Smooth muscle cell (in vitro differentiated cells): ENCODE data around the gene TET3. TPM values are rescaled to one million over a fixed set of nuclear protein-coding genes. Genes with fewer than 3 reads are reported as not detected.

Experiments
- DNase-seq: peaks from one replicate; lab custom pipeline; 2025; ENCODE audit not compliant: unreplicated experiment; lab: John Stamatoyannopoulos, UW
- H2AFZ ChIP-seq: fragments of 200-600 bp; sonication (generic); 2 replicates; pipeline ENCODE4 v1.6.0; 2016; ENCODE audit warnings: antibody characterized with exemption, low read depth, mild to moderate bottlenecking
- H3F3A ChIP-seq: fragments of 200-600 bp; sonication (generic); 2 replicates; pipeline ENCODE4 v1.6.0; 2017; ENCODE audit warnings: antibody characterized with exemption, low read depth
- H3K27ac ChIP-seq: fragments of 200-600 bp; sonication (generic); 2 replicates; pipeline ENCODE4 v1.5.1; 2016; ENCODE audit warnings: low read depth, mild to moderate bottlenecking
- H3K27me3 ChIP-seq: fragments of 200-600 bp; sonication (generic); 2 replicates; pipeline ENCODE4 v1.6.1; 2016; ENCODE audit warnings: low read depth, mild to moderate bottlenecking
- H3K36me3 ChIP-seq: fragments of 200-600 bp; sonication (generic); 2 replicates; pipeline ENCODE4 v1.5.1; 2016; ENCODE audit warnings: low read depth
- H3K4me1 ChIP-seq: fragments of 200-600 bp; sonication (generic); 2 replicates; pipeline ENCODE4 v1.5.1; 2016; ENCODE audit warnings: low read depth
- H3K4me2 ChIP-seq: fragments of 200-600 bp; sonication (generic); 2 replicates; pipeline ENCODE4 v1.6.0; 2016; ENCODE audit warnings: mild to moderate bottlenecking
- H3K4me3 ChIP-seq: fragments of 200-600 bp; sonication (generic); 2 replicates; pipeline ENCODE4 v1.5.1; 2016; ENCODE audit warnings: mild to moderate bottlenecking
- H3K79me2 ChIP-seq: fragments of 200-600 bp; sonication (generic); 2 replicates; pipeline ENCODE4 v1.6.0; 2016; ENCODE audit warnings: low read depth, mild to moderate bottlenecking
- H3K9ac ChIP-seq: fragments of 200-600 bp; sonication (generic); 2 replicates; pipeline ENCODE4 v1.6.0; 2016; ENCODE audit warnings: low read depth
- H3K9me3 ChIP-seq: fragments of 200-600 bp; sonication (generic); replicated peaks from 2 replicates; pipeline ENCODE4 v1.5.1; 2016; ENCODE audit warnings: low read depth
- H4K20me1 ChIP-seq: fragments of 200-600 bp; sonication (generic); 2 replicates; pipeline ENCODE4 v1.6.0; 2016; ENCODE audit warnings: low read depth
- CTCF ChIP-seq: fragments of 200-600 bp; sonication (generic); IDR thresholded peaks from 2 replicates; pipeline ENCODE4 v1.5.1; 2017; ENCODE audit warnings: borderline replicate concordance, mild to moderate bottlenecking, antibody characterized with exemption; ENCODE audit not compliant: insufficient read depth, poor library complexity, severe bottlenecking
- WGBS: methylation state at CpG from one replicate; pipeline ENCODE4 v1.1.7; 2016; ENCODE audit warnings: low lambda C conversion rate; 5-methylcytosine and 5-hydroxymethylcytosine counted together
- polyA plus RNA-seq: library from polyadenylated mRNA; unstranded; fragments of >200 nt; fragmentation: Nextera tagmentation; extraction: Ambion mirVana; gene quantifications from 2 replicates; pipeline ENCODE4 v1.2.1, GENCODE V29; 2016
- total RNA-seq: library from RNA; depleted of rRNA; stranded (reverse); fragments of >200 nt; gene quantifications from 2 replicates; pipeline ENCODE4 v1.2.3, GENCODE V29; 2014

The TET3 gene
- total and polyA plus RNA-seq, 2 experiments from 2014 or later, result 3.2 to 12.7 TPM

GRCh38 chr2:73968357-73968937, 16.3 kb upstream of the TET3 start:
- 89% methylated on average over 7 of the region's 8 CpGs for WGBS
- Histone ChIP-seq H4K20me1 (no peaks in the 10 kb centered on the region), H3K4me3 (no peak overlapping the region), H3K4me1 (no peaks in the 10 kb centered on the region), H2AFZ (no peak overlapping the region), H3K9ac (no peak overlapping the region), H3K27me3 (no peaks in the 10 kb centered on the region), H3K79me2 (no peaks in the 10 kb centered on the region), H3K9me3 (no peaks in the 10 kb centered on the region), H3F3A (peaks cover 6% of the 10 kb centered on the region), H3K36me3 (no peaks in the 10 kb centered on the region), H3K27ac (no peak overlapping the region), H3K4me2 (no peak overlapping the region)
- TF ChIP-seq CTCF, result no peak
- DNase-seq, result no peak

- 76% methylated on average over 4 of the region's 4 CpGs for WGBS
Observed at GRCh38 chr2:73969356-73969755, 15.4 kb upstream of the TET3 start.

DNA sequence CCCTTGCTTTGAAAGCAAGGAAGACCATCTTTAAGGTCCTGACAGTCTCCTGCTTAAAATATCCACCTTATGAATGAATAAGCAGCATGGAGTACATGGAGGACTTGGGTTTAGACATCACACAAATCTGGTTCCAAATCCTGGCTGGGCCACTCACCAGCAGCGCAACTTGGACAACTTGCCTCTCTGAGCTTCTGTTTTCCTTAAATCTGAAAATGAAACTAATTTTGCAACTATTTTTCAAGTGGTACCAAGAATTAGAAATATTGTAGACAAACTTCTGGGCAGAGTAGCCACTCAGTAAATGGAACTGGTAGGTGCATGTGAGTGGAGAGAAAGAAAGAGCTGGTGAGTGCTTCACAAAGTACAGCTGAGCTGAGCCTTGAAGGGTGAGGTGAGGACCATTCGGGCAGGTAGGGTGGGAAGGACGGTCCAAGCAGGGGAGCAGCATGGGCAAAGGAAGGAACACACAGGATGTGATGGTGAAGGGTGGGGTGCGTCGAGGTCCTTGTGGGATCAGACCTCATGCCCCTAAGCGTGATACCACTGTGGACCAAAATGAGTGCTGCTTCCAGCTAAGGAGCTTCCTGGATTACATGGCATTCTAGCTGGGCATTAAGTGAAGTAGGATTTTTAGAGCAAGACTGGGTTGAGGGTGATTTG, 14.4 kb upstream of the TET3 start:
- 95% methylated on average over 6 of the region's 6 CpGs for WGBS
- Histone ChIP-seq H3K4me1 (no peaks in the 10 kb centered on the region), H3K9ac (no peak overlapping the region), H3K4me3 (no peak overlapping the region), H3F3A (no peaks in the 10 kb centered on the region), H4K20me1 (no peaks in the 10 kb centered on the region), H3K79me2 (no peaks in the 10 kb centered on the region), H3K27ac (no peak overlapping the region), H3K4me2 (no peak overlapping the region), H3K27me3 (no peaks in the 10 kb centered on the region), H3K36me3 (no peaks in the 10 kb centered on the region), H2AFZ (no peak overlapping the region), H3K9me3 (no peaks in the 10 kb centered on the region)
- no peak for DNase-seq
- TF ChIP-seq CTCF, result no peak

More at GRCh38 chr2:73969356-73969755, 15.4 kb upstream of the TET3 start:
- Histone ChIP-seq H3K27me3 (no peaks in the 10 kb centered on the region), H3K4me3 (no peak overlapping the region), H4K20me1 (no peaks in the 10 kb centered on the region), H3F3A (no peaks in the 10 kb centered on the region), H3K36me3 (no peaks in the 10 kb centered on the region), H3K27ac (no peak overlapping the region), H2AFZ (no peak overlapping the region), H3K79me2 (no peaks in the 10 kb centered on the region), H3K9me3 (no peaks in the 10 kb centered on the region), H3K4me1 (no peaks in the 10 kb centered on the region), H3K4me2 (no peak overlapping the region), H3K9ac (no peak overlapping the region)
- TF ChIP-seq CTCF, result no peak
- no peak for DNase-seq
